ENCODE results near the gene LYST.

GRCh38 chr1:235799264-235799663 is 67.4 kb downstream of the LYST start:
- TF ChIP-seq CTCF (IDR thresholded peaks at IDR 0.05; ENCODE audit: low read length): no peak
- no peak for TF ChIP-seq EZH2 (IDR thresholded peaks at IDR 0.05; ENCODE audit: borderline replicate concordance, low read length)

All from OCI-LY1 (cell line).